Ishikawa (cell line): Measurements from ENCODE around the gene PRR5.

Source experiments
- CEBPB ChIP-seq: IDR thresholded peaks from 2 replicates; pipeline ENCODE4 v1.6.1; 2012
- CREB1 ChIP-seq: IDR thresholded peaks from 2 replicates; pipeline ENCODE4 v1.6.1; 2012; ENCODE audit warnings: low read depth
- EGR1 ChIP-seq: IDR thresholded peaks from 2 replicates; pipeline ENCODE4 v1.6.1; 2012
- EP300 ChIP-seq: IDR thresholded peaks from 2 replicates; pipeline ENCODE4 v1.6.1; 2012; ENCODE audit warnings: borderline replicate concordance
- FOXM1 ChIP-seq: IDR thresholded peaks from 2 replicates; pipeline ENCODE4 v1.6.1; 2012; ENCODE audit warnings: low read depth, borderline replicate concordance
- MAX ChIP-seq: IDR thresholded peaks from 2 replicates; pipeline ENCODE4 v1.6.1; 2012
- NFIC ChIP-seq: IDR thresholded peaks from 2 replicates; pipeline ENCODE4 v1.6.1; 2012
- RAD21 ChIP-seq: IDR thresholded peaks from 2 replicates; pipeline ENCODE4 v1.6.1; 2012; ENCODE audit warnings: low read depth
- REST ChIP-seq: IDR thresholded peaks from 2 replicates; pipeline ENCODE4 v1.6.1; 2012; ENCODE audit warnings: low read depth, mild to moderate bottlenecking
- TAF1 ChIP-seq: IDR thresholded peaks from 2 replicates; pipeline ENCODE4 v1.6.1; 2012; ENCODE audit warnings: low read depth, mild to moderate bottlenecking
- TCF12 ChIP-seq: IDR thresholded peaks from 2 replicates; pipeline ENCODE4 v1.6.1; 2012; ENCODE audit warnings: low read depth
- TEAD4 ChIP-seq: IDR thresholded peaks from 2 replicates; pipeline ENCODE4 v1.6.1; 2012
- USF1 ChIP-seq: IDR thresholded peaks from 2 replicates; pipeline ENCODE4 v1.6.1; 2012
- YY1 ChIP-seq: IDR thresholded peaks from 2 replicates; pipeline ENCODE4 v1.6.1; 2012; ENCODE audit warnings: low read depth
- ZBTB7A ChIP-seq: IDR thresholded peaks from 2 replicates; pipeline ENCODE4 v1.6.1; 2012; ENCODE audit warnings: low read depth

The PRR5 gene

GRCh38 chr22:44733426-44734106, 31.6 kb downstream of the PRR5 start:
- TF ChIP-seq TCF12 (no peak), EP300 (no peak), REST (no peak), TAF1 (no peak), ZBTB7A (no peak), TEAD4 (no peak), USF1 (no peak), NFIC (no peak), YY1 (no peak), FOXM1 (no peak), MAX (no peak), RAD21 (no peak), EGR1 (no peak), CREB1 (no peak), CEBPB (no peak)

- TF ChIP-seq TAF1 (no peak), RAD21 (no peak), REST (no peak), EGR1 (no peak), FOXM1 (no peak), CEBPB (no peak), NFIC (no peak), ZBTB7A (no peak), YY1 (no peak), EP300 (no peak), CREB1 (no peak), MAX (no peak), TEAD4 (no peak)
Measured at GRCh38 chr22:44734278-44734677, 32.3 kb downstream of the PRR5 start.

GRCh38 chr22:44734801-44735517, 33.0 kb downstream of the PRR5 start:
- TF ChIP-seq REST (peak; percentile 72), EP300 (no peak)

- TF ChIP-seq ZBTB7A: no peak
- peak; percentile 89 for TF ChIP-seq RAD21
Measured at GRCh38 chr22:44735518-44736428, 33.8 kb downstream of the PRR5 start.
